Body of pancreas (tissue), 4 donors: Measurements from ENCODE around the gene REC114.
"Not testable (repeated sequence)": the region's sequence is repeated elsewhere in the genome, so short reads cannot be mapped to it uniquely, and the experiment has no call there.

Experiments
- CTCF ChIP-seq, 7 experiments: fragments of 450-650 bp in 4 of 7; fragments of 200-600 bp in 3 of 7; sonication (generic) in 3 of 7; IDR thresholded peaks; one replicate each; pipeline ENCODE4 v1.5.1; 2016 to 2019; ENCODE audit warnings: antibody characterized with exemption in 7 of 7
- POLR2A ChIP-seq, 3 donors: fragments of 450-650 bp; IDR thresholded peaks; one replicate each; pipeline ENCODE4 v1.6.1; 2016; ENCODE audit warnings: antibody characterized with exemption in 3 of 3, mild to moderate bottlenecking in 2 of 3

- TF ChIP-seq CTCF, POLR2A (IDR thresholded peaks at IDR 0.05): not testable (repeated sequence)
These were observed 42.9 kb downstream of the REC114 start for GRCh38 chr15:73485885-73486284.
